Urinary bladder (tissue), 4 donors: ENCODE data around the gene PNPLA1. TPM values are rescaled to one million over a fixed set of nuclear protein-coding genes. Genes with fewer than 3 reads are reported as not detected.
"Not testable (repeated sequence)": the region's sequence is repeated elsewhere in the genome, so short reads cannot be mapped to it uniquely, and the experiment has no call there.

Experiments
- DNase-seq: peaks from one replicate; pipeline ENCODE4 v3.0.0-alpha.2; 2015; ENCODE audit errors: extremely low spot score
- H3K27ac ChIP-seq: one replicate; pipeline ENCODE4 v1.5.1; 2013; ENCODE audit warnings: low read depth, mild to moderate bottlenecking, moderate library complexity
- H3K36me3 ChIP-seq: one replicate; pipeline ENCODE4 v1.6.1; 2013; ENCODE audit warnings: mild to moderate bottlenecking, moderate library complexity; ENCODE audit not compliant: insufficient read depth
- H3K4me1 ChIP-seq: one replicate; pipeline ENCODE4 v1.6.1; 2013; ENCODE audit warnings: mild to moderate bottlenecking, moderate library complexity; ENCODE audit not compliant: insufficient read depth
- H3K4me3 ChIP-seq: one replicate; pipeline ENCODE4 v1.5.1; 2013; ENCODE audit warnings: low read depth, low read length
- WGBS: extraction: QIAGEN DNeasy Blood & Tissue Kit; methylation state at CpG from one replicate; pipeline ENCODE4 v1.1.7; 2013; 5-methylcytosine and 5-hydroxymethylcytosine counted together
- polyA plus RNA-seq: library from polyadenylated mRNA; stranded (reverse); fragments of 200-250 nt; gene quantifications from one replicate; pipeline ENCODE4 v1.2.3, GENCODE V29; 2013
- total RNA-seq: library from RNA; depleted of rRNA; stranded (reverse); fragments of >200 nt; gene quantifications from one replicate; pipeline ENCODE4 v1.2.3, GENCODE V29; 2014
- donor health status: healthy with polysubstance abuse.
- donor health status: healthy.

Gene PNPLA1
- total and polyA plus RNA-seq, 2 donors, result 0.13 TPM; not detected in 1

DNA sequence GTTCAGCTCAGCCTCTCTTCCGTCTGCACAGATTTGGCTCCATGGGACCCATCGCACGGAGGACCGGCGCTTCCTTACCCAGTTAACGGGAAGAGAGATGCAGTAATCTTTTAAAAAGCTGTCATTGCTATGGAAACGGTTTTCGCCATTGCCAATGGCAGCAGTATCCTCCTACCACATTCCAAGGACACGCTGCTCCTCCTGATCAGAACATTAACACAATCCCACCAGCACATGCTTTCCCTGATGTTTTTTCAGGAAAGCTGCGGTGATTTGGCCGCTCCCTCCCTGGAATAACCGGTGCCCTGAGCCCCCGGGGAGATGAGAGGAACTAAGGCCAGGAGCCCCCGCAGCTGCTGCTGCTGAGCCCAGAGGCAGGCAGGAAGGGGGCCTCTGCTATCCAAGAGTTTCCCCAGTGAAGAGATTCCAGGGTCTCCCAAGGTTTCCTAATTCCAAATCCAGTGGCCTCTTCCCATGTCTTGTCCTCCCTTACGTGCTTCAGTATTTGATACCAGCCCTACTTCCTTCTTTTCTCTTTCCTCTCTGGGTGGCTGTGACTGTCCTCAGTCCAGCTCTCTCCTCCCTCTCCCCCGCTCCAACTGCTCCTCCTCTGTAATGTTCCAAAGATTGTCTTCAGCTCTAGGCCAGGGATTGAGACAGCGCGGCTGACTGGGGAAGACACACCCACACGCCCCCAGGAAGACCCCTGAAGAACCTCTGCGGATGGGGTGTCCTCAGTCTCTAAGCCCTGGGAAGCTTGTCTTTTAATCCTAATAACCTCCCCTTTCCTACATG is 64.3 kb downstream of the PNPLA1 start:
- H3K36me3 ChIP-seq, result no peaks in the 10 kb centered on the region
- no peak for DNase-seq
- H3K27ac ChIP-seq, result no peak overlapping the region
- no peak overlapping the region for H3K4me3 ChIP-seq
- WGBS, result 44% methylated on average over 20 of the region's 20 CpGs
- no peaks in the 10 kb centered on the region for H3K4me1 ChIP-seq

DNA sequence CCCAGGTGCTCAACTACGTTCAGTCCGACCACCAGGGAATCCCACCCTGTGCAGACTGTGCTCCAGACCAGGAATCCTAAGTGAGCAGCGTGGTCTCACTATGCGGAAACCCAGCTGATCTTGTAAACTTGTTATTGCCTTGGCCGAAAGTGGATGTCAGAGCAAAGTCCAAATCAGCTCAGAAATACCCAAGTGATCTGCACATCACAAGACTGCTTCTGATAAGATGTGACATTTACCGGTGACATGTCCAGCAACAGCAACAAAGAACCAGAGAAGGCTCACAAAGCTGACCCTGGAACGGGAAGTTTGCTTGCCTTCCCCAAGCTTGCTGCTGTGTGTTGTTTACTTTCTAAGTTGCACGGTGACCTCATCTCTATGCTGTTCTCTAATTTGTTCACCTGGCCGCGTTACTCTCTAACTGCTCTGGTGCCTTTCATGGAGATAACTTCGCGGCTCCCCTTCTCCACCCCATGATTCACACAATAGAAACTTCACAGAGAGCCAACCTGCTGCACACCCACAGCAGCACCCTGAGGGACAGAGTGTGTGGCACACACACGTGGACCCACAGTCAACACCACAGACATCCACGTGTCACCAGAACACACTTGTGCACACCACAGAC is 65.1 kb downstream of the PNPLA1 start:
- 55% methylated on average over 14 of the region's 14 CpGs for WGBS
- DNase-seq, result no peak
- no peak overlapping the region for H3K27ac ChIP-seq

DNA sequence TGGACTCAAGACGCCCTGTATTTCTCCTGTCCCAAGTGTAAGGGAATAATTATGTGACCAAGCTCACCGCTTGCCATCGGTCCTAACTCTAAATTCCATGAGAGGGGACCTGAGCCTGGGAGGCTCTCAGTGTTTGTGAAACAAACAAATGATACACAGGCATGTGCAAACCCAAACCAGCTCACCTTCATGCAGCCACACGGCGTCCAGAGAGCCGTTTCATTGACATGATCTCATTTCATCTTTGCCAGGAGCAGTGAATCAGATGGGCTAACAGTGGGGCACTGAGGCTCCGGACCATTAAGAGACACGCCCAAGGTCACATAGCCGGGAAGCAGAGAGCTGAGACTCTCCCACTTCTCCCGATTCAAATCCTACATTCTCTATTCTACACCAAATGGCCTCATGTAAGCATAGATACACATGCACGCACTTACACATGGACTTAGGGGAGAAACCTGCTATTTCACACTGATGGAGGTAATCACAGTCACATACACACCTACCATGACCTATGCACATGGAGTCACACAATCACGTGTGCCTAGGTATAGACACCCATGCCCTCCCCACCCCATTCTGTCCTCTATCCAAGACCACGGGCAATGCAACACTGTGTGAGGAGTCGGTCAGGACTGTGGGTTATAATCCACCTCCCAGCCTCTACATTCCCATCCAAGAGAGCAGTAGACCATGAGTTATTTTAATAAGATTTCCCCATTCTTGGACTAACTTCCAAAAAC is 65.8 kb downstream of the PNPLA1 start:
- Histone ChIP-seq H3K4me3 (no peak overlapping the region), H3K4me1 (no peaks in the 10 kb centered on the region), H3K27ac (no peak overlapping the region), H3K36me3 (no peaks in the 10 kb centered on the region)
- 86% methylated on average over 14 of the region's 14 CpGs for WGBS
- no peak for DNase-seq

More for the DNA sequence above, 65.1 kb downstream of the PNPLA1 start:
- H3K4me3 ChIP-seq, result no peak overlapping the region
- H3K36me3 ChIP-seq, result no peaks in the 10 kb centered on the region
- no peaks in the 10 kb centered on the region for H3K4me1 ChIP-seq

DNA sequence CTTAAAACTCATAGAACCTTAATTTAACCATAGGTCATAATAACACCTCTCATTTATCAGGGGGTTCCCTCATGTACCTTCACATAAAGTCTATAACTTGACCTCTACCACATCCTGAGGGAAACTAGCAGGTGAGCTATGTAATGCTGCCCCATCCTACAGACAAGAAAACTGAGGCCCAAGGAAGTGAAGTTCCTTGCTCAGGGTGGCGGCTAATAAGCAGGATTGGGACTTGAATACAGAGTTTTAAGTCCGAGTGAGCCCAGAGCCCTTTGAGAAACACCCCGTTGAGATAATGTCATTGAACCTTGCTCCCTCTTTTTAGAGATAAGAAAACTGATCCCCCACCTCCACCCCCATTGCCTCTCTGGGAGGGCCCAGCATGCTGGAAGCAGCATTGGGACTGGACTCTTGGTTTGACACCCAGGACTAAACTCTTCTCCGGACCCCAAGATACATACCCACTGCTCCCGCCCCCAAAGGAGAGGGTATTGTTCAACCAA is 66.4 kb downstream of the PNPLA1 start:
- Histone ChIP-seq H3K36me3 (no peaks in the 10 kb centered on the region), H3K4me1 (no peaks in the 10 kb centered on the region), H3K4me3 (no peak overlapping the region), H3K27ac (no peak overlapping the region)
- WGBS, result 89% methylated on average over 5 of the region's 5 CpGs
- DNase-seq, result no peak

DNA sequence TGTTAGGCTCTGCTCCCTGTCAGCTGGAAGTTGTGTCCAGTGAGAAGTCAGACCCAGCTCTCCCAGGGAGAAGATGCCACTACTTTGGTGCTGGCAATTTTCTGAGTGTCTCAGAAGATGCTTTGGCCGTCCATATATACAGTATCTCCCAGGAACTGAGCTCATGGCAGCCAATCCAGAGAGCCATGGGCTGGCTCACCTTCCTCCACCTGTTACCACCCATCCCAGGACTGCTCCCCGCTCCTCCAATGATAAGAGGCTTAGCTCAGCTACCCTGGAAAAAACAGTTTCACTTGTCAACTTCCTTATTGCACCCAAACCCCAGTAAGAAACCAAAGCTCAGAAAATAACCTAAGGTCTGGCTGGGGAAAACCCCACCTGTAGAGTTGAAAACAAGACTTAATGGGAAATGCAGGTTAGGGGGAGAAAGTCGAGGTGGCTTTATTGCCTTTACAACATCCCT is 67.0 kb downstream of the PNPLA1 start, which contains the start of gene BNIP5:
BNIP5 (minus strand) TSS at position 110 of the 463 bp plus-strand sequence. CDS start 6,198 bp downstream, outside the sequence.
- WGBS, result 78% methylated on average over 3 of the region's 3 CpGs

DNA sequence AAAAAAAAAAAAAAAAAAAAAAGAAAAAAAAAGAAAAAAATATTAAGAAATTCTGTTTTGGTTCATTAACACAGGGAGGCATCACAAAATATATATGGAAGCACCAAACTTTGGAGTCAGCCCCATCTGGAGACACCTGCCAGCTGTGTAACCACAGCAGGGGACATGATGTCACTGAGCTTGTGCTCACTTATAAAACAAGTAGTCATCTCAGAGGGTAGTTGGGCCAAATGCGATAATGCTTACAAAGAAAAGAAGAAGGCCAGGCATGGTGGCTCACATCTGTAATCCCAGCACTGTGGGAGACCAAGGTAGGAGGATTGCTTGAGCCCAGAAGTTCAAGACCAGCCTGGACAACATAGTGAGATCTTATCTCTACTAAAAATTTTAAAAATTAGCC is 68.0 kb downstream of the PNPLA1 start:
- 98% methylated on average over 1 of the region's 1 CpG for WGBS
- no peaks in the 10 kb centered on the region for H3K4me1 ChIP-seq
- H3K4me3 ChIP-seq, result no peak overlapping the region
- no peaks in the 10 kb centered on the region for H3K36me3 ChIP-seq
- no peak for DNase-seq
- H3K27ac ChIP-seq, result no peak overlapping the region

More for the DNA sequence above, 67.0 kb downstream of the PNPLA1 start, which contains the start of gene BNIP5:
- H3K27ac ChIP-seq, result no peak within 1 kb of the TSS
- DNase-seq, result no peak
- no peaks in the 10 kb centered on the region for H3K36me3 ChIP-seq
- H3K4me3 ChIP-seq, result no peak within 1 kb of the TSS
- no peaks in the 10 kb centered on the region for H3K4me1 ChIP-seq

DNA sequence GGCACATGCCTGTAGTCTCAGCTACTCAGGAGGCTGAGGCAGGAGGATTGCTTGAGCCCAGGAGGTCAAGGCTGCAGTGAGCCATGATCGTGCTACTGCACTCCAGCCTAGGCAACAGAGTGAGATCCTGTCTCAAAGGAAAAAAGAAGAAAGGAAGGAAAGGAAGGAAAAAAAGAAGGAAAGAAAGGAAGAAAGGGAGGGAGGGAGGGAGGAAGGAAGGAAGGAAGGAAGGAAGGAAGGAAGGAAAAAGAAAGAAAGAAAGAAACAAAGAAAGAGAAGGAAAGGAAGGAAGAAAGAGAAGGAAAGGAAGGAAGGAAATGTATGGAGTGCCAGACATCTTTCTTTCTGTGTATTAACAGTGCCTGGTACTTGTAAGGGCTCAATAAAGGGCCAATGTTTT is 68.4 kb downstream of the PNPLA1 start:
- not testable (repeated sequence) for H3K27ac ChIP-seq, DNase-seq, H3K4me3 ChIP-seq, H3K4me1 ChIP-seq, H3K36me3 ChIP-seq
- 97% methylated on average over 1 of the region's 1 CpG for WGBS

DNA sequence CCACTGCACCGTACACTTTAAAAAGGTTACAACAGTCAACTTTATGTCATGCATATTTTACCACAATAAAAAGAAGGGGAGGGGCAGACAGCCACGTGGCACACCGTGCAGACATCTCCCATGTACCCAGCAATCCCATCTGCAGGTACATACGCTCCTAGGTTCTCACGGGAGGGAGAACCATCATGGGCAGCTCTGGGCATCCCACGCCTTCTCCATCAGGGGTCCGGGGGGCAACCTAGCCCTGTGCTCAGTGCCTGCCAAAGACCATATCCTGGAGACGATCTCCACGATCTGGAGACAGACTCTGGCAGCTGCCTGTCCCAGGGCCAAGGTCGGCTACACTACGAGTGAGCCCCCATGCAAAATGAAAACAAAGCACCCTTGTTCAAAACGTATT is 69.3 kb downstream of the PNPLA1 start:
- no peaks in the 10 kb centered on the region for H3K4me1 ChIP-seq
- no peak for DNase-seq
- 82% methylated on average over 12 of the region's 12 CpGs for WGBS

DNA sequence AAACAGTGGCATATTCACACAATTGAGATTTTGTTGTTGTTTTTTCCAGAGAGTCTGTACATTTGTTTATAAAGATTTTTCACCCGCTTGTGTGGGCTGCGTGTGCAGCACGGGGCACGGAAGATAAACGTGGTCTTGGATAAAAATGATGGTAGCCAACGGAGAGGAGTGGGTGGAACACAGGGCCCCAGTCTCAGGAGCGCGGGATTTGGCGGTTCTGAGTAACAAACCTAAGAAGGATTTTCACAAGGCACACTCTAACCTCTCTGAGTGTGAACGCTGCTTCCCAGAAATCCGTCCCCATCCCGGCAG is 70.4 kb downstream of the PNPLA1 start:
- Histone ChIP-seq H3K4me3 (no peak overlapping the region), H3K4me1 (no peaks in the 10 kb centered on the region), H3K27ac (no peak overlapping the region), H3K36me3 (no peaks in the 10 kb centered on the region)
- no peak for DNase-seq
- 66% methylated on average over 12 of the region's 12 CpGs for WGBS

More for the DNA sequence above, 69.3 kb downstream of the PNPLA1 start:
- Histone ChIP-seq H3K4me3 (no peak overlapping the region), H3K27ac (no peak overlapping the region), H3K36me3 (no peaks in the 10 kb centered on the region)

DNA sequence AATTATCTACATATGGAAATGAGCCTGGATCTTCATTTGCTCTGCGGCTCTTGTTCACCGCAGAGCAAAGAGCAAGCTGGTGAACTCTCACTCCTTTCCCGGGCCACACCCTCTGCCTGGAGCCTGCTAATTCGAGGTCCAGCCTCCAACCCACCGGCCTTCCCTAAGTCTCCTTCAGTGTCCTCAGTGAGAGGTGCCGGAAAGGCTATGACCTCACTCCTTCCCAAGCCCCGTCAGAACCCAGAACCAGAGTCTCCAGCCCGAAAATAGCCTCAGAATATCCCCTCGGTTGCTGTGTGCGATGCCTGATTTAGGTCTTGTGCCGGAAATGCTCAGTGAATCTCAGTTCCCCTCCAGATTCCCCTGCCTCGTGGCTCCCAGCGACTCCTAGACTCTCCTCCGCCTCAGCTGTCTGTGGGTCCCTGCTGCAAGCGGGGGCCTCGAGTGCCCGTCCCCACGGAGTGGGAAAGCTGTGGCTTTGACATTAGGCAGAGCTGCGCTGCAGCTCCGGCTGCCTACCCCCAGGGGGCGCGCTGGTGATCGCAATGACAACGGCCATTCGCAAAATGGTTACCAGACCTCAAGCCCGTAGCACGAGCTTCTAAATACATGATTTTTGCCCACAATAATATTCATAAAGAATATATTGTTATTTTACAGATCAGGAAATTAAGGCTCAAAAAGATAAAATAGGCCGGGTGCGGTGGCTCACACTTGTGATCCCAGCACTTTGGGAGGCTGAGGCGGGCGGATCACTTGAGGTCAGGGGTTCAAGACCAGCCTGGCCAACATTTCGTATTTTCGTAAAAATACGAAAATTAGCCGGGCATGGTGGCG is 71.0 kb downstream of the PNPLA1 start:
- H3K4me3 ChIP-seq, result no peak overlapping the region
- DNase-seq, result no peak
- 20% methylated on average over 36 of the region's 36 CpGs for WGBS
- H3K27ac ChIP-seq, result no peak overlapping the region
- no peaks in the 10 kb centered on the region for H3K36me3 ChIP-seq
- H3K4me1 ChIP-seq, result no peaks in the 10 kb centered on the region

DNA sequence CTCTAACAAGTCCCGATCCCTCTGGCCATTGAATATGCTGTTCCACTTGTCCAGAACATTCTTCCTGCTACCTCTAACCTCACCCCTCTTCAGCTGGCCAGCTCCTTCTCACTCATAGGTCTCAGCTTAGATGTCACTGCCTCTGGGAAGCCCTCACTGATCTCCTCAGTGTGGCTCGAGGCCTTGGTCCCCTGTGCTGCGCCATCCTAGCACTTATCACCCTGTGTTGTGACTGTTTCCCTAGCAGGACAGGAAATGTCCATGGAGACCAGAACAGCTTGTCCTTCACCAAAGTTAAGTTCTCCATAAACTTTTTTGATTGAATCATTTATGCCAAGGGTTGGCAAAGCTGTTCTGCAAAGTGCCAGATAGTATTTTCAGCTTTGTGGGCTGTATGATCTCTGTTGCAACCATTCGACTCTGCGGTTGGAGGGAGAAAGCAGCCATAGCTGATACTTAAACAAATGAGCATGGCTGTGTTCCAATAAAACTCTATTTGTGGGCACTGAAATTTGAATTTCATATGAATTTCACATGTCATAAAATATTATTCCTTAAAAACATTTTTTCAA is 73.3 kb downstream of the PNPLA1 start:
- H3K4me1 ChIP-seq, result no peaks in the 10 kb centered on the region
- no peak overlapping the region for H3K27ac ChIP-seq
- H3K36me3 ChIP-seq, result no peaks in the 10 kb centered on the region
- no peak overlapping the region for H3K4me3 ChIP-seq
- no peak for DNase-seq
- WGBS, result 73% methylated on average over 5 of the region's 5 CpGs

DNA sequence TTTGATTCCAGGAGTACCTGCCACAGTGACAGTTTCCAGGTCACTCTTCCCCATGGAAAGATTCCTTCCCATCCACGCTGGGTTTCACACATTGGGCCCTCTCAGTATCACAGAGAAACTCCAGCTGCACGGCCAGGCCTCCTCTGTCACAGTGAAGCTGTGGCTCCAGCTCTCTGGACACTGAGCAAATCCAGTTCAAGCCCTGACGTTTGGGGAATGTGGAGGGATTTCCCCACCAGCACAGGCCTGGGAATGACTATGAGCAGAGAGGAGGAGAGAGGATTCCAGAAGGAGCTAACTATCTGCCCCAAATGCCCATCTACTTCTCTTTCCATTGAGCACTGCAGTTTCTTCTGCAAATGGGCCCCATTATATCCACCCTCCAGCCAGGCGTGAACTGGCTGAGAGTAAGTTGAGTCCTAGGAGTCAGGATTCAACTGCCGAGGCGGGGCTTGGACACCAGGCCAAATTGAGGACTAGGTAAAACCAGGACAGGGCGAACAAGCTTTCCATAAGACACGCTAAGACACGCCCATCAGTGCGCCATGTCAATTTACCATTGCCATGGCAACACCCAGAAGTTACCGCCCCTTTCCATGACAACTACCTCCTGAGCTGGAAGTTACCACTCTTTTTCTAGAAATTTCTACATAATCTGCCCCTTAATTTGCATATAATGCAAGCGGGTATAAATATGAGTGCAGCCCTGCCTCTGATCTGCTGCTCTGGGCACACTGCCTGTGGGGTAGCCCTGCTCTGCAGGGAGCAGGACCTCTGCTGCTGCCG is 76.0 kb downstream of the PNPLA1 start:
- 84% methylated on average over 13 of the region's 13 CpGs for WGBS
- H3K4me1 ChIP-seq, result no peaks in the 10 kb centered on the region
- no peak overlapping the region for H3K27ac ChIP-seq
- no peak for DNase-seq
- H3K36me3 ChIP-seq, result no peaks in the 10 kb centered on the region
- H3K4me3 ChIP-seq, result no peak overlapping the region
